HEK293T (cell line): Measurements from ENCODE around the gene GOLGA6L10.
"Not testable (repeated sequence)": the region's sequence is repeated elsewhere in the genome, so short reads cannot be mapped to it uniquely, and the experiment has no call there.

Source experiments
- ARNT ChIP-seq: fragments of 450-650 bp; IDR thresholded peaks from 2 replicates; pipeline ENCODE4 v1.6.1; 2017; ENCODE audit warnings: mild to moderate bottlenecking
- BHLHE40 ChIP-seq: fragments of 450-650 bp; IDR thresholded peaks from 2 replicates; pipeline ENCODE4 v1.6.1; 2016; ENCODE audit warnings: mild to moderate bottlenecking, moderate library complexity, borderline replicate concordance
- FOXA1 ChIP-seq: fragments of 450-650 bp; IDR thresholded peaks from 2 replicates; pipeline ENCODE4 v1.6.1; 2016; ENCODE audit warnings: mild to moderate bottlenecking
- FOXK2 ChIP-seq: fragments of 450-650 bp; IDR thresholded peaks from 2 replicates; pipeline ENCODE4 v1.6.1; 2016; ENCODE audit warnings: mild to moderate bottlenecking
- FOXM1 ChIP-seq: fragments of 450-650 bp; IDR thresholded peaks from 2 replicates; pipeline ENCODE4 v1.6.1; 2017; ENCODE audit warnings: mild to moderate bottlenecking, borderline replicate concordance
- L3MBTL2 ChIP-seq: fragments of 450-650 bp; conservative IDR thresholded peaks from 2 replicates; pipeline ENCODE4 v1.6.1; 2016; ENCODE audit warnings: mild to moderate bottlenecking
- LEF1 ChIP-seq: fragments of 450-650 bp; IDR thresholded peaks from 2 replicates; pipeline ENCODE4 v1.6.1; 2017; ENCODE audit warnings: mild to moderate bottlenecking, borderline replicate concordance
- SP1 ChIP-seq: fragments of 450-650 bp; IDR thresholded peaks from 2 replicates; pipeline ENCODE4 v1.6.1; 2017
- TARDBP ChIP-seq: fragments of 450-650 bp; IDR thresholded peaks from 2 replicates; pipeline ENCODE4 v1.6.1; 2016

GRCh38 chr15:82319522-82320278, 29.6 kb downstream of the GOLGA6L10 start:
- TF ChIP-seq BHLHE40, ARNT, FOXM1, SP1, TARDBP, LEF1, L3MBTL2, FOXA1, FOXK2: not testable (repeated sequence)
